K562 (cell line): ENCODE results near the gene UNC93B1.

ENCODE experiments used
- CTCF ChIP-seq, 3 experiments: IDR thresholded peaks in 2 of 3; conservative IDR thresholded peaks in 1 of 3; 2 replicates each; pipeline ENCODE4 v1.5.1; 2011 to 2012; ENCODE audit warnings: low read length in 3 of 3, mild to moderate bottlenecking in 3 of 3, control low read depth in 2 of 3, improper control_type of control experiment in 1 of 3, inconsistent platforms in 1 of 3, low read depth in 1 of 3, mixed read lengths in 1 of 3, moderate library complexity in 1 of 3; ENCODE audit not compliant: insufficient read depth in 2 of 3
- EZH2 ChIP-seq: IDR thresholded peaks from 2 replicates; pipeline ENCODE4 v1.6.1; 2012; ENCODE audit warnings: low read depth, mild to moderate bottlenecking, inconsistent platforms, low read length, borderline replicate concordance
- GABPA ChIP-seq: fragments of 200-800 bp; sonication (Bioruptor generic); conservative IDR thresholded peaks from 2 replicates; pipeline ENCODE4 v1.6.1; 2016; ENCODE audit warnings: low read depth, missing genetic modification characterization, missing compliant biosample characterization
- LEF1 ChIP-seq: fragments of 450-650 bp; IDR thresholded peaks from 2 replicates; pipeline ENCODE4 v1.6.1; 2016; ENCODE audit warnings: mild to moderate bottlenecking
- POLR2A ChIP-seq: fragments of 450-650 bp; conservative IDR thresholded peaks from 2 replicates; pipeline ENCODE4 v1.6.1; 2016
- POLR2AphosphoS5 ChIP-seq: IDR thresholded peaks from 2 replicates; pipeline ENCODE4 v1.6.1; 2011; ENCODE audit warnings: mild to moderate bottlenecking, low read depth, low read length, moderate library complexity; ENCODE audit not compliant: control insufficient read depth, insufficient read depth
- PRDM10 ChIP-seq: fragments of 450-650 bp; IDR thresholded peaks from 2 replicates; pipeline ENCODE4 v1.6.1; 2018; ENCODE audit not compliant: partially characterized antibody
- RBM15 ChIP-seq: fragments of 200-400 bp; formaldehyde crosslinking; IDR thresholded peaks from 2 replicates; pipeline ENCODE4 v1.6.1; 2018; ENCODE audit warnings: mild to moderate bottlenecking, low read length, moderate library complexity; ENCODE audit not compliant: insufficient read depth
- REST ChIP-seq, 2 experiments: fragments of 450-650 bp; formaldehyde crosslinking in 1 of 2; IDR thresholded peaks; 2 replicates each; pipeline versions ENCODE4 v1.4.0 to v1.6.1; 2014 to 2020; ENCODE audit warnings: mild to moderate bottlenecking in 2 of 2, borderline replicate concordance in 1 of 2, low read depth in 1 of 2
- SMARCA4 ChIP-seq: fragments of 450-650 bp; IDR thresholded peaks from 2 replicates; pipeline ENCODE4 v1.6.1; 2016
- SP1 ChIP-seq: sonication (generic); formaldehyde crosslinking; IDR thresholded peaks from 2 replicates; pipeline ENCODE4 v1.8.1; 2022; ENCODE audit warnings: mild to moderate bottlenecking, missing genetic modification reagents
- TEAD4 ChIP-seq, 2 experiments: sonication (generic) in 1 of 2; formaldehyde crosslinking in 1 of 2; IDR thresholded peaks; 2 replicates each; pipeline versions ENCODE4 v1.6.1 to v1.8.0; 2012 to 2022; ENCODE audit warnings: borderline replicate concordance in 1 of 2, inconsistent platforms in 1 of 2, low read length in 1 of 2, mild to moderate bottlenecking in 1 of 2, missing genetic modification reagents in 1 of 2
- ZBTB26 ChIP-seq: fragments of 450-650 bp; formaldehyde crosslinking; IDR thresholded peaks from 2 replicates; pipeline ENCODE4 v1.4.0; 2022; ENCODE audit warnings: missing genetic modification characterization
- ZNF263 ChIP-seq: sonication (generic); formaldehyde crosslinking; IDR thresholded peaks from 2 replicates; pipeline ENCODE4 v1.8.0; 2022; ENCODE audit warnings: mild to moderate bottlenecking, missing genetic modification reagents, borderline replicate concordance

GRCh38 chr11:67997475-67997921, 6.4 kb downstream of the UNC93B1 start:
- TF ChIP-seq TEAD4 (IDR thresholded peaks at IDR 0.05; ENCODE audit: low read length) (no peak), TEAD4 (CRISPR knock-in tag; IDR thresholded peaks at IDR 0.05; ENCODE audit: borderline replicate concordance) (no peak), RBM15 (no peak), REST (IDR thresholded peaks at IDR 0.05; ENCODE audit: borderline replicate concordance) (no peak), REST (CRISPR knock-in tag; IDR thresholded peaks at IDR 0.05; ENCODE audit: low read depth) (no peak), POLR2AphosphoS5 (no peak), CTCF (IDR thresholded peaks at IDR 0.05 in 2 of 3, conservative IDR thresholded peaks at IDR 0.05 in 1 of 3; ENCODE audit: insufficient read depth in 2 of 3, low read depth in 1 of 3, low read length in 3 of 3) (no peak), SMARCA4 (no peak), POLR2A (no peak), ZNF263 (CRISPR knock-in tag) (no peak), GABPA (no peak), EZH2 (no peak), PRDM10 (no peak), SP1 (CRISPR knock-in tag) (no peak), ZBTB26 (CRISPR knock-in tag) (no peak), LEF1 (no peak)
